Adrenal gland (tissue), 5 donors: ENCODE data around the gene POMGNT1.
"Not testable (repeated sequence)": the region's sequence is repeated elsewhere in the genome, so short reads cannot be mapped to it uniquely, and the experiment has no call there.

Source experiments
- POLR2A ChIP-seq, 2 donors: fragments of 450-650 bp; IDR thresholded peaks; one replicate each; pipeline ENCODE4 v1.6.1; 2017; ENCODE audit warnings: antibody characterized with exemption in 2 of 2, mild to moderate bottlenecking in 2 of 2, moderate library complexity in 1 of 2
- TF ChIP-seq, protein P1 (sequence below), 6 experiments: fragments of 450-650 bp in 4 of 6; fragments of 200-600 bp in 2 of 6; sonication (generic) in 1 of 6; IDR thresholded peaks; 1 replicate in 5 of 6; 2 replicates in 1 of 6; pipeline versions ENCODE4 v1.5.1 to v1.8.0; 2016 to 2021; ENCODE audit warnings: antibody characterized with exemption in 6 of 6, mild to moderate bottlenecking in 2 of 6, moderate library complexity in 1 of 6
- donor health status: DM: no; HTN: no; CAD: no.

DNA sequence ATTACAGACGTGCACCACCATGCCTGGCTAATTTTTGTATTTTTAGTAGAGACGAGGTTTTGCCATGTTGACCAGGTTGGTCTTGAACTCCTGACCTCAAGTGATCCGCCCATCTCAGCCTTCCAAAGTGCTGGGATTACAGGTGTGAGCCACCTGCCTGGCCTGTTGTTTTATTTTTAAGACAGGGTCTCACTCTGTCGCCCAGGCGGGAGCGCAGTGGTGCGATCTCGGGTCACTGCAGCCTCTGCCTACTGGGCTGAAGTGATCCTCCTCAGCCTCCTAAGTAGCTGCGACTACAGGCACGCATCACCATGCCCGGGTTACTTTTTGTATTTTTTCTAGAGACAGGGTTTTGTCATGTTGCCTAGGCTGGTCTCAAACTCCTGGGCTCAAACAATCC lies 24.8 kb upstream of the POMGNT1 start:
- TF ChIP-seq, protein P1, sequence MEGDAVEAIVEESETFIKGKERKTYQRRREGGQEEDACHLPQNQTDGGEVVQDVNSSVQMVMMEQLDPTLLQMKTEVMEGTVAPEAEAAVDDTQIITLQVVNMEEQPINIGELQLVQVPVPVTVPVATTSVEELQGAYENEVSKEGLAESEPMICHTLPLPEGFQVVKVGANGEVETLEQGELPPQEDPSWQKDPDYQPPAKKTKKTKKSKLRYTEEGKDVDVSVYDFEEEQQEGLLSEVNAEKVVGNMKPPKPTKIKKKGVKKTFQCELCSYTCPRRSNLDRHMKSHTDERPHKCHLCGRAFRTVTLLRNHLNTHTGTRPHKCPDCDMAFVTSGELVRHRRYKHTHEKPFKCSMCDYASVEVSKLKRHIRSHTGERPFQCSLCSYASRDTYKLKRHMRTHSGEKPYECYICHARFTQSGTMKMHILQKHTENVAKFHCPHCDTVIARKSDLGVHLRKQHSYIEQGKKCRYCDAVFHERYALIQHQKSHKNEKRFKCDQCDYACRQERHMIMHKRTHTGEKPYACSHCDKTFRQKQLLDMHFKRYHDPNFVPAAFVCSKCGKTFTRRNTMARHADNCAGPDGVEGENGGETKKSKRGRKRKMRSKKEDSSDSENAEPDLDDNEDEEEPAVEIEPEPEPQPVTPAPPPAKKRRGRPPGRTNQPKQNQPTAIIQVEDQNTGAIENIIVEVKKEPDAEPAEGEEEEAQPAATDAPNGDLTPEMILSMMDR (IDR thresholded peaks at IDR 0.05) = not testable (repeated sequence)
- TF ChIP-seq POLR2A (IDR thresholded peaks at IDR 0.05) = not testable (repeated sequence)
